ENCODE measurements around the gene NEURL1B.

DNA sequence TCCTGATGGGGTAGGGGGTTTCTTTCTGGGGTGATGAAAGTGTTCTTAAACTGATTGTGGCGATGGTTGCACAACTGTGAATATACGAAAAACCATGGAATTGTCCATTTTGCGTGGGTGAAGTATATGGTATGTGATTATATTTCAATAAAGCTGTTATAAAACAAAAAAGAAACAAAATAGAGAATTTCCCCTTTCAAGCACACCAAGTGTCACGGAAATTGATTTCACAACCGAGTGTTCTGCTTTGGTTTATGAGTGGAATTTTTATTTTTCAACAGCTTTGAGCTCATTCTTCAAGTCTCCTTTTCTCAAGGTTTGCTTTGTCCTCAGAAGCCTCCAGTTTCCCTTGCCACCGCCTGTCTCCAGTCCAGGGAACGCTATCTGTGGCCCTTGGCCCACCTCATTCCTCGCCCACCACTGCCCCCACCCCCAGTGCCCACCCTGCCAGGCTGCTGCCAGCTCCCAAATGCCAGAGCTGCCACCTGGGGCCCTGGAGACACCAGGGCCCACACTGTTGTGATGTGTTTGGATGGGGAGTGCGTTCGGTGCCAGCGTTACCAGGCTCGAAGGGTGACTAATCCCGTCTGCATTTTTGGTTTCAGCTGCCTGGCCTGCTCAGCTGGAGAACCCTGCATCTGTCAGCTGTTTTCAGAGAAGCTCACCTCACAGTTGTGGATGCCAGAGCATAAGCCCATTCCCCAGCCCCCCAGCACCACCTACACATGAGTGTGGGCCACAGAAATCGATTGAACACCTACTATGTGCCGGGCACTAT, 99.6 kb downstream of the NEURL1B start:
- TF ChIP-seq, protein P1, sequence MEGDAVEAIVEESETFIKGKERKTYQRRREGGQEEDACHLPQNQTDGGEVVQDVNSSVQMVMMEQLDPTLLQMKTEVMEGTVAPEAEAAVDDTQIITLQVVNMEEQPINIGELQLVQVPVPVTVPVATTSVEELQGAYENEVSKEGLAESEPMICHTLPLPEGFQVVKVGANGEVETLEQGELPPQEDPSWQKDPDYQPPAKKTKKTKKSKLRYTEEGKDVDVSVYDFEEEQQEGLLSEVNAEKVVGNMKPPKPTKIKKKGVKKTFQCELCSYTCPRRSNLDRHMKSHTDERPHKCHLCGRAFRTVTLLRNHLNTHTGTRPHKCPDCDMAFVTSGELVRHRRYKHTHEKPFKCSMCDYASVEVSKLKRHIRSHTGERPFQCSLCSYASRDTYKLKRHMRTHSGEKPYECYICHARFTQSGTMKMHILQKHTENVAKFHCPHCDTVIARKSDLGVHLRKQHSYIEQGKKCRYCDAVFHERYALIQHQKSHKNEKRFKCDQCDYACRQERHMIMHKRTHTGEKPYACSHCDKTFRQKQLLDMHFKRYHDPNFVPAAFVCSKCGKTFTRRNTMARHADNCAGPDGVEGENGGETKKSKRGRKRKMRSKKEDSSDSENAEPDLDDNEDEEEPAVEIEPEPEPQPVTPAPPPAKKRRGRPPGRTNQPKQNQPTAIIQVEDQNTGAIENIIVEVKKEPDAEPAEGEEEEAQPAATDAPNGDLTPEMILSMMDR (IDR thresholded peaks at IDR 0.05) = no peak
- TF ChIP-seq POLR2A (IDR thresholded peaks at IDR 0.05) = no peak
